Ureter (tissue), 1 donor: ENCODE measurements around the gene SNTG2. TPM values are rescaled to one million over a fixed set of nuclear protein-coding genes. Genes with fewer than 3 reads are reported as not detected.

Experiments
- DNase-seq: peaks from one replicate; pipeline ENCODE4 v3.0.0-alpha.2; 2020; ENCODE audit warnings: low spot score
- total RNA-seq: library from RNA; stranded (reverse); gene quantifications from one replicate; pipeline ENCODE4 v1.2.4, GENCODE V29; 2023
- donor health status: DM: yes; HTN: yes; CAD: no.

SNTG2 gene
- total RNA-seq, 1 donor from 2014 or later, result 9.9 TPM

- no peak for DNase-seq
Measured at GRCh38 chr2:926259-926793, 24.3 kb upstream of the SNTG2 start.

GRCh38 chr2:926896-927295, 23.8 kb upstream of the SNTG2 start:
- no peak for DNase-seq

GRCh38 chr2:929011-929735, 21.5 kb upstream of the SNTG2 start:
- no peak for DNase-seq

GRCh38 chr2:929925-930324, 20.7 kb upstream of the SNTG2 start:
- DNase-seq, result no peak

GRCh38 chr2:930935-931334, 19.7 kb upstream of the SNTG2 start:
- no peak for DNase-seq

- DNase-seq, result no peak
Measured at GRCh38 chr2:932320-933115, 18.1 kb upstream of the SNTG2 start.

- no peak for DNase-seq
Measured at GRCh38 chr2:933734-934295, 16.8 kb upstream of the SNTG2 start.

- DNase-seq, result no peak
Measured at GRCh38 chr2:937530-937929, 13.1 kb upstream of the SNTG2 start.

GRCh38 chr2:938181-939005, 12.3 kb upstream of the SNTG2 start:
- no peak for DNase-seq

GRCh38 chr2:939936-940601, 10.6 kb upstream of the SNTG2 start:
- no peak for DNase-seq

GRCh38 chr2:941871-942270, 8.8 kb upstream of the SNTG2 start:
- DNase-seq, result no peak

GRCh38 chr2:942775-943460, 7.7 kb upstream of the SNTG2 start:
- DNase-seq, result no peak

- DNase-seq, result no peak
Measured at GRCh38 chr2:943461-943797, 7.2 kb upstream of the SNTG2 start.

GRCh38 chr2:943821-944220, 6.8 kb upstream of the SNTG2 start:
- DNase-seq, result no peak

- DNase-seq, result no peak
Measured at GRCh38 chr2:944693-945092, 6.0 kb upstream of the SNTG2 start.

- DNase-seq, result no peak
Measured at GRCh38 chr2:945104-945503, 5.5 kb upstream of the SNTG2 start.

GRCh38 chr2:946073-946948, 4.3 kb upstream of the SNTG2 start:
- DNase-seq, result no peak

GRCh38 chr2:949384-950079, 1.1 kb upstream of the SNTG2 start:
- no peak for DNase-seq
